Fibroblast of skin of back (primary cell): Measurements from ENCODE around the gene MED22.
"Not testable (repeated sequence)": the region's sequence is repeated elsewhere in the genome, so short reads cannot be mapped to it uniquely, and the experiment has no call there.

ENCODE experiments used
- DNase-seq: peaks from one replicate; pipeline ENCODE4 v3.0.0-alpha.2; 2013

The MED22 gene

GRCh38 chr9:133304477-133305377 lies 43.2 kb downstream of the MED22 start:
- no peak for DNase-seq

GRCh38 chr9:133304158-133304470 lies 43.8 kb downstream of the MED22 start:
- no peak for DNase-seq

- no peak for DNase-seq
Measured at GRCh38 chr9:133303266-133304157, 44.4 kb downstream of the MED22 start.

- no peak for DNase-seq
Measured at GRCh38 chr9:133301253-133302230, 46.4 kb downstream of the MED22 start.

- not testable (repeated sequence) for DNase-seq
Measured at GRCh38 chr9:133299996-133300395, 47.9 kb downstream of the MED22 start.

- no peak for DNase-seq
Measured at GRCh38 chr9:133294257-133294656, 53.7 kb downstream of the MED22 start.

GRCh38 chr9:133290751-133291302 lies 57.1 kb downstream of the MED22 start:
- DNase-seq, result no peak
